Esophagus (tissue), 2 donors: ENCODE results near the gene EFHC2. TPM values are rescaled to one million over a fixed set of nuclear protein-coding genes. Genes with fewer than 3 reads are reported as not detected.

ENCODE experiments used
- H3K27ac ChIP-seq, 2 donors: one replicate each; pipeline ENCODE4 v1.5.1; 2013; ENCODE audit warnings: low read depth in 2 of 2, mild to moderate bottlenecking in 2 of 2, inconsistent platforms in 1 of 2, low read length in 1 of 2, moderate library complexity in 1 of 2
- H3K27me3 ChIP-seq, 2 donors: one replicate each; pipeline ENCODE4 v1.6.1; 2013; ENCODE audit warnings: low read length in 2 of 2, control low read depth in 1 of 2, mild to moderate bottlenecking in 1 of 2; ENCODE audit not compliant: insufficient read depth in 2 of 2, control insufficient read depth in 1 of 2
- H3K36me3 ChIP-seq, 2 donors: one replicate each; pipeline ENCODE4 v1.6.1; 2013; ENCODE audit warnings: low read length in 1 of 2; ENCODE audit not compliant: control insufficient read depth in 2 of 2, insufficient read depth in 2 of 2
- H3K4me1 ChIP-seq, 2 donors: one replicate each; pipeline ENCODE4 v1.6.1; 2013; ENCODE audit warnings: low read length in 1 of 2; ENCODE audit not compliant: control insufficient read depth in 2 of 2, insufficient read depth in 2 of 2
- H3K4me3 ChIP-seq, 2 donors: one replicate each; pipeline ENCODE4 v1.5.1; 2013; ENCODE audit warnings: low read length in 2 of 2, mild to moderate bottlenecking in 2 of 2, low read depth in 1 of 2, moderate library complexity in 1 of 2
- H3K9me3 ChIP-seq, 2 donors: one replicate each; pipeline ENCODE4 v1.6.1; 2013; ENCODE audit warnings: mild to moderate bottlenecking in 2 of 2, low read depth in 1 of 2, low read length in 1 of 2, moderate library complexity in 1 of 2; ENCODE audit not compliant: control insufficient read depth in 2 of 2, insufficient read depth in 1 of 2
- WGBS, 2 donors: extraction: QIAGEN DNeasy Blood & Tissue Kit; methylation state at CpG; one replicate each; pipeline ENCODE4 v1.1.7; 2013; 5-methylcytosine and 5-hydroxymethylcytosine counted together
- polyA plus RNA-seq, 2 donors: library from polyadenylated mRNA; stranded (reverse); fragments of 200-250 nt; gene quantifications; one replicate each; pipeline ENCODE4 v1.2.3, GENCODE V29; 2013
- donor health status: healthy with polysubstance abuse.
- donor health status: Bipolar disorder and iron deficiency.

Gene EFHC2
- polyA plus RNA-seq, 2 donors = 1.0 to 1.1 TPM

- Histone ChIP-seq H3K36me3 (no peaks in the 10 kb centered on the region), H3K9me3 (no peaks in the 10 kb centered on the region), H3K27ac (no peak overlapping the region), H3K27me3 (no peaks in the 10 kb centered on the region), H3K4me3 (no peak overlapping the region), H3K4me1 (no peaks in the 10 kb centered on the region)
- WGBS, 2 donors = 79 to 85% methylated on average over 4 of the region's 4 CpGs
Measured at GRCh38 chrX:44155126-44155525, 188.3 kb downstream of the EFHC2 start.

- Histone ChIP-seq H3K27me3 (no peaks in the 10 kb centered on the region), H3K27ac (no peak overlapping the region), H3K9me3 (no peaks in the 10 kb centered on the region), H3K4me1 (no peaks in the 10 kb centered on the region), H3K36me3 (no peaks in the 10 kb centered on the region), H3K4me3 (no peak overlapping the region)
- WGBS, 2 donors = 32 to 58% methylated on average over 1 of the region's 1 CpG
Measured at GRCh38 chrX:44152852-44153251, 190.6 kb downstream of the EFHC2 start.

DNA sequence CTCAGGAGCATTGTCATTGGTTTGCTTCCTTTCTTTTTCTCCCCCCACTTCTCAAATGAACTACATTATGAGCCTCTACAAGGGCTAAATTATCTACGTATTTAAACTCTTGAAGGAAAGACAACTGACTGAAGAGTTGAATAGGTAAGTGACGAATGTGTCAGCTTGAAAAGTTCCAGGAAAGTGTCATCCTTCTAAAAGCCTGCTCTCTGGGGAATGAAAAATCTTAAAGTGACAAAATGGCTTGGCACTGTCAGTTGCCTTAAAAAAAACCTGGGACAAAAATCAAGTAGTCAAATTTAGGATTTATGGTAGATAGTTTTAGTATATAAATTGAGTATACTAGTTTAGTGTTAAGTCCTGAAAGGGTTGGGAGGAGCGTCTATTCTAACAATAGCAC, 196.3 kb downstream of the EFHC2 start:
- WGBS, 2 donors = 53 to 88% methylated on average over 3 of the region's 3 CpGs
- H3K27me3 ChIP-seq = peaks cover 0 to 5% of the 10 kb centered on the region in 2 donors
- H3K4me1 ChIP-seq = no peaks in the 10 kb centered on the region
- H3K9me3 ChIP-seq = no peaks in the 10 kb centered on the region
- no peaks in the 10 kb centered on the region for H3K36me3 ChIP-seq
- no peak overlapping the region for H3K4me3 ChIP-seq
- H3K27ac ChIP-seq = no peak overlapping the region

GRCh38 chrX:44144177-44144945, 199.1 kb downstream of the EFHC2 start:
- no peaks in the 10 kb centered on the region for H3K9me3 ChIP-seq
- peaks cover 0 to 5% of the 10 kb centered on the region in 2 donors for H3K27me3 ChIP-seq
- no peaks in the 10 kb centered on the region for H3K36me3 ChIP-seq
- H3K4me3 ChIP-seq = no peak overlapping the region
- H3K4me1 ChIP-seq = no peaks in the 10 kb centered on the region
- H3K27ac ChIP-seq = no peak overlapping the region
- WGBS, 2 donors = 48 to 75% methylated on average over 8 of the region's 8 CpGs

GRCh38 chrX:44143061-44143602, 200.3 kb downstream of the EFHC2 start:
- Histone ChIP-seq H3K4me3 (no peak overlapping the region), H3K27me3 (peaks cover 0 to 5% of the 10 kb centered on the region in 2 donors), H3K9me3 (no peaks in the 10 kb centered on the region), H3K36me3 (no peaks in the 10 kb centered on the region), H3K27ac (no peak overlapping the region), H3K4me1 (no peaks in the 10 kb centered on the region)
- WGBS, 2 donors = 94 to 96% methylated on average over 3 of the region's 3 CpGs

- no peak overlapping the region for H3K27ac ChIP-seq
- 67 to 69% methylated on average over 2 of the region's 2 CpGs for WGBS, 2 donors
- no peaks in the 10 kb centered on the region for H3K9me3 ChIP-seq
- no peaks in the 10 kb centered on the region for H3K4me1 ChIP-seq
- no peaks in the 10 kb centered on the region for H3K36me3 ChIP-seq
- no peak overlapping the region for H3K4me3 ChIP-seq
- H3K27me3 ChIP-seq = peaks cover 0 to 2% of the 10 kb centered on the region in 2 donors
Measured at GRCh38 chrX:44130189-44130588, 213.3 kb downstream of the EFHC2 start.

DNA sequence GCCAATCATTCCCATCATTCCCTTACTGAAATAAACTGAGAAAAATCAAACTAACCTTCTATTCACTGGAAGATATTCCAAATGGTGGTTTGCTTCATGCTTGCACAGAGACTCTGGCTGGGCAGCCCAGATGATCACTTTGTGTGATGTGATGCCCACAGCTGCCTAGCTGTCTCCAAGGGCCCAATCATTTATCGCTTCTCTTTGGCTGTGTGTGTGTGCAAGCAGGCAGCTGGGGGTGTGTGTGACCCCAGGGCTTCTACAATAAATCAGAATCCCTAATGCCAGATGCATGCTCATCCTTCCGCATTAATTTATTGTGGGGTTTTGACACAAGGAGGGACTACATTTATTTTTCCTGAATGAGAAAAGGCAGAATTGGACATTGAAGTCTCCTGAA, 230.1 kb downstream of the EFHC2 start:
- H3K36me3 ChIP-seq = no peaks in the 10 kb centered on the region
- no peak overlapping the region for H3K27ac ChIP-seq
- 96 to 98% methylated on average over 2 of the region's 2 CpGs for WGBS, 2 donors
- peaks cover 0 to 4% of the 10 kb centered on the region in 2 donors for H3K27me3 ChIP-seq
- H3K9me3 ChIP-seq = no peaks in the 10 kb centered on the region
- no peak overlapping the region for H3K4me3 ChIP-seq
- no peaks in the 10 kb centered on the region for H3K4me1 ChIP-seq

- H3K36me3 ChIP-seq = no peaks in the 10 kb centered on the region
- H3K9me3 ChIP-seq = no peaks in the 10 kb centered on the region
- H3K4me3 ChIP-seq = no peak overlapping the region
- WGBS, 2 donors = 77 to 78% methylated on average over 2 of the region's 2 CpGs
- H3K27me3 ChIP-seq = no peaks in the 10 kb centered on the region
- H3K4me1 ChIP-seq = no peaks in the 10 kb centered on the region
- H3K27ac ChIP-seq = no peak overlapping the region
Measured at GRCh38 chrX:44106864-44107263, 236.6 kb downstream of the EFHC2 start.

DNA sequence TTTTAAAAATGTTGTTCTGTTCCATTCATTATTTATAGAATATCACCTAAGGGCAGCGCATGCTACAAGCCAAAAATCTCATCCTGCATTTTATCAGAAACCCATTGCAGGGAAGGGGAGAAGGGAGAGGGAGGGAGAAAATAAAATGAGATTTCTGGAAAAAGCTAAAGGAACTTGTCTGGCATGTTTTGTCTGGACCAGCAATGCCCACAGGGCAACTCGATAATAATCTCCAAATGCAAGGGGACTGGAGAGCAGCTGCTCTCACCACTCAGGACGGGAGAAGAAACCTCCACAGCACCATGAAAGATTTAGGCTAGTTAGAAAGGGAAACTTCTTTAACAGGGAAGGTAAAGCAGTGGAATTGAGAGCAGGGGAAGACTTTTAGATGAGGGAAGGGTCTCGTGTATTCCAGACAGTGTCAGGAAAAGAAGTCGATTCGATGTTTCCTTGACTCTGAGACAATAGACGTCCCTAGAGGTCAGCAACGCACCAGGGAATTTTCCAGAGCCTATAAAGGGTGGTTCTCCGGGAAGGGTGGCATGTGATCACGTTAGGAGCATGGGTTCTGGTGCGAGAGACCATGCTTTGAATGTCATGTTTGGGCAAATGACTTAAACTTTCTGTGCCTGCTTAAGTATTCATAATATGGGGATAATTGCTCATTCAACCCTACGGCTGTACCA, 238.1 kb downstream of the EFHC2 start:
- H3K27me3 ChIP-seq = no peaks in the 10 kb centered on the region
- H3K27ac ChIP-seq = no peak overlapping the region
- no peak overlapping the region for H3K4me3 ChIP-seq
- H3K4me1 ChIP-seq = no peaks in the 10 kb centered on the region
- H3K36me3 ChIP-seq = no peaks in the 10 kb centered on the region
- WGBS, 2 donors = 60 to 62% methylated on average over 12 of the region's 12 CpGs
- no peaks in the 10 kb centered on the region for H3K9me3 ChIP-seq
